ENCODE results near the gene PCED1B. TPM values are rescaled to one million over a fixed set of nuclear protein-coding genes. Genes with fewer than 3 reads are reported as not detected.

The PCED1B gene
- total RNA-seq, 1 experiment from 2014 or later: 6.6 TPM

- Mint-ChIP-seq H3K27me3 (ENCODE audit: low read depth) (no peaks in the 10 kb centered on the region), H3K36me3 (no peaks in the 10 kb centered on the region), H3K4me3 (no peak overlapping the region), H3K27ac (no peak overlapping the region), H3K9me3 (peaks cover 4% of the 10 kb centered on the region; the same call in 1 of the 2 replicates), H3K4me1 (peaks cover 16% of the 10 kb centered on the region)
- no peak for DNase-seq (ENCODE audit: low spot score)
- no peak for ATAC-seq
- CTCF ChIA-PET: interaction anchor here (0.7 kb wide), 1 partner anchor 27 kb away, joined by 3 read pairs; no protein-coding TSS in a partner anchor
- TF ChIP-seq HMGA2 (CRISPR knock-in tag; IDR thresholded peaks at IDR 0.05): no peak
- TF ChIP-seq IRF1 (CRISPR knock-in tag; IDR thresholded peaks at IDR 0.05): no peak
- POLR2A ChIA-PET: no interaction called here
Measured at GRCh38 chr12:47280543-47281300, 201.3 kb downstream of the PCED1B start.

GRCh38 chr12:47281667-47282171 lies 202.3 kb downstream of the PCED1B start:
- Mint-ChIP-seq H3K4me1 (peaks cover 20% of the 10 kb centered on the region), H3K36me3 (no peaks in the 10 kb centered on the region), H3K27me3 (ENCODE audit: low read depth) (no peaks in the 10 kb centered on the region), H3K27ac (no peak overlapping the region), H3K9me3 (peaks cover 4% of the 10 kb centered on the region; the same call in 1 of the 2 replicates), H3K4me3 (no peak overlapping the region)
- POLR2A ChIA-PET: no interaction called here
- TF ChIP-seq, protein P1, sequence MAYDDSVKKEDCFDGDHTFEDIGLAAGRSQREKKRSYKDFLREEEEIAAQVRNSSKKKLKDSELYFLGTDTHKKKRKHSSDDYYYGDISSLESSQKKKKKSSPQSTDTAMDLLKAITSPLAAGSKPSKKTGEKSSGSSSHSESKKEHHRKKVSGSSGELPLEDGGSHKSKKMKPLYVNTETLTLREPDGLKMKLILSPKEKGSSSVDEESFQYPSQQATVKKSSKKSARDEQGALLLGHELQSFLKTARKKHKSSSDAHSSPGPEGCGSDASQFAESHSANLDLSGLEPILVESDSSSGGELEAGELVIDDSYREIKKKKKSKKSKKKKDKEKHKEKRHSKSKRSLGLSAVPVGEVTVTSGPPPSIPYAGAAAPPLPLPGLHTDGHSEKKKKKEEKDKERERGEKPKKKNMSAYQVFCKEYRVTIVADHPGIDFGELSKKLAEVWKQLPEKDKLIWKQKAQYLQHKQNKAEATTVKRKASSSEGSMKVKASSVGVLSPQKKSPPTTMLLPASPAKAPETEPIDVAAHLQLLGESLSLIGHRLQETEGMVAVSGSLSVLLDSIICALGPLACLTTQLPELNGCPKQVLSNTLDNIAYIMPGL (CRISPR knock-in tag; IDR thresholded peaks at IDR 0.05): no peak
- no peak for TF ChIP-seq FOXJ3 (CRISPR knock-in tag; IDR thresholded peaks at IDR 0.05; ENCODE audit: borderline replicate concordance)
- no peak for TF ChIP-seq TEAD1 (CRISPR knock-in tag; IDR thresholded peaks at IDR 0.05)
- TF ChIP-seq, protein P2, sequence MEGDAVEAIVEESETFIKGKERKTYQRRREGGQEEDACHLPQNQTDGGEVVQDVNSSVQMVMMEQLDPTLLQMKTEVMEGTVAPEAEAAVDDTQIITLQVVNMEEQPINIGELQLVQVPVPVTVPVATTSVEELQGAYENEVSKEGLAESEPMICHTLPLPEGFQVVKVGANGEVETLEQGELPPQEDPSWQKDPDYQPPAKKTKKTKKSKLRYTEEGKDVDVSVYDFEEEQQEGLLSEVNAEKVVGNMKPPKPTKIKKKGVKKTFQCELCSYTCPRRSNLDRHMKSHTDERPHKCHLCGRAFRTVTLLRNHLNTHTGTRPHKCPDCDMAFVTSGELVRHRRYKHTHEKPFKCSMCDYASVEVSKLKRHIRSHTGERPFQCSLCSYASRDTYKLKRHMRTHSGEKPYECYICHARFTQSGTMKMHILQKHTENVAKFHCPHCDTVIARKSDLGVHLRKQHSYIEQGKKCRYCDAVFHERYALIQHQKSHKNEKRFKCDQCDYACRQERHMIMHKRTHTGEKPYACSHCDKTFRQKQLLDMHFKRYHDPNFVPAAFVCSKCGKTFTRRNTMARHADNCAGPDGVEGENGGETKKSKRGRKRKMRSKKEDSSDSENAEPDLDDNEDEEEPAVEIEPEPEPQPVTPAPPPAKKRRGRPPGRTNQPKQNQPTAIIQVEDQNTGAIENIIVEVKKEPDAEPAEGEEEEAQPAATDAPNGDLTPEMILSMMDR (IDR thresholded peaks at IDR 0.05): no peak
- no peak for TF ChIP-seq ZNF138 (CRISPR knock-in tag; conservative IDR thresholded peaks at IDR 0.05)
- TF ChIP-seq MXD4 (CRISPR knock-in tag; IDR thresholded peaks at IDR 0.05; ENCODE audit: borderline replicate concordance): no peak
- TF ChIP-seq CREM (CRISPR knock-in tag; IDR thresholded peaks at IDR 0.05): no peak
- no peak for TF ChIP-seq ZNF532 (CRISPR knock-in tag; IDR thresholded peaks at IDR 0.05; ENCODE audit: borderline replicate concordance)
- no peak for TF ChIP-seq SMAD3 (CRISPR knock-in tag; IDR thresholded peaks at IDR 0.05; ENCODE audit: borderline replicate concordance)
- no peak for TF ChIP-seq ZNF219 (CRISPR knock-in tag; IDR thresholded peaks at IDR 0.05; ENCODE audit: borderline replicate concordance)
- TF ChIP-seq SP1 (CRISPR knock-in tag; conservative IDR thresholded peaks at IDR 0.05): no peak
- TF ChIP-seq FOXP1 (CRISPR knock-in tag; IDR thresholded peaks at IDR 0.05; ENCODE audit: borderline replicate concordance): no peak
- TF ChIP-seq E2F4 (CRISPR knock-in tag; IDR thresholded peaks at IDR 0.05; ENCODE audit: borderline replicate concordance, low read depth): no peak
- TF ChIP-seq ZNF263 (CRISPR knock-in tag; IDR thresholded peaks at IDR 0.05; ENCODE audit: low read depth): no peak
- no peak for ATAC-seq
- CTCF ChIA-PET: interaction anchor here (1.4 to 1.6 kb wide), 2 partner anchors 11 to 211 kb away, joined by 3 to 5 read pairs; no protein-coding TSS in a partner anchor
- DNase-seq (ENCODE audit: low spot score): no peak

Data from WTC11 (cell line).